ENCODE results near the gene FER1L5. TPM values are rescaled to one million over a fixed set of nuclear protein-coding genes. Genes with fewer than 3 reads are reported as not detected.

Gene FER1L5
- total and polyA plus RNA-seq, 9 of the 15 experiments (the other 6 are each of a cell fraction or from before 2014, with no cell fraction given), result 0.01 TPM; not detected in 6

DNA sequence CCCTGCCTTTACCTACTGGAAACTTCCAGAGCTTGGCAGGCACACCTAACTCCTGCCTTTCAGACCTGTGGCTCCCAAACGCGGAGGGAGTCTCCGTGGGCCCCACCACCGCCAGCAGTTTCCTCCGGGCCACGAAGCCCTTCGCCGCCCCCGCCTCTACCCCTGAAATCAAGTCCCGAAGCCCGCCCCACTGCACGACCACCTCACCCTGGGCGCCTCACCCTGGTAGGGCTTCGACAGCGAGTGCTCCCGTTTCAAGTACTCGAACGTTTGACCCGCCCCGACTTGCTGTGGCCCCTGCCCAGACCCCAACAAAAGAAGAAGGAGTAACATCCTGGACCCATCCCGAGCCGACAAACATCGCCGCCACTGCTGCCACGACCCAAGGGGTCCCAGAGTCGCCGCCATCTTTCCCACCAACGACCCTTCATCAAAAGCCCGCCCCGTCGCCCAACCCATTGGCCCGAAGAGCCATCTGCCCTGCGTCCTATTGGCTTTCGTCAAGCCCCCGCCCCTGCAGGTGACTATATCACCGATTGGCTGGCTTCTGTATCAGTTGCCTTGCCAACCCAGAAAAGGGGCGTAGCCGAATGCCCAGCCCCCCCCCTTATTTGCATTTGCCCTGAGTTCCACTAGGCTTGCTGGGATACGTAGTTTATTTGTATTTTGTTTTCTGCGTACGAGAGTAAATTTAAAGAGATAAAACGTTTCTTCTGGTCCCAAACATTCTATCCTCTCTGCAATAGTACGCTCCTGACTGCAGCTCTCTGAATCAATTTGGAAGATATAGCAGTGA, 97.3 kb downstream of the FER1L5 start, which contains the start of gene LMAN2L (continued):
- TF ChIP-seq, protein P1, sequence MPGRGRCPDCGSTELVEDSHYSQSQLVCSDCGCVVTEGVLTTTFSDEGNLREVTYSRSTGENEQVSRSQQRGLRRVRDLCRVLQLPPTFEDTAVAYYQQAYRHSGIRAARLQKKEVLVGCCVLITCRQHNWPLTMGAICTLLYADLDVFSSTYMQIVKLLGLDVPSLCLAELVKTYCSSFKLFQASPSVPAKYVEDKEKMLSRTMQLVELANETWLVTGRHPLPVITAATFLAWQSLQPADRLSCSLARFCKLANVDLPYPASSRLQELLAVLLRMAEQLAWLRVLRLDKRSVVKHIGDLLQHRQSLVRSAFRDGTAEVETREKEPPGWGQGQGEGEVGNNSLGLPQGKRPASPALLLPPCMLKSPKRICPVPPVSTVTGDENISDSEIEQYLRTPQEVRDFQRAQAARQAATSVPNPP (IDR thresholded peaks at IDR 0.05; ENCODE audit: borderline replicate concordance, insufficient read depth, insufficient read length), result no peak
- TF ChIP-seq TCF3 (CRISPR knock-in tag; IDR thresholded peaks at IDR 0.05), result no peak
- no peak for TF ChIP-seq ZNF23 (CRISPR knock-in tag; IDR thresholded peaks at IDR 0.05)
- TF ChIP-seq, protein P2, sequence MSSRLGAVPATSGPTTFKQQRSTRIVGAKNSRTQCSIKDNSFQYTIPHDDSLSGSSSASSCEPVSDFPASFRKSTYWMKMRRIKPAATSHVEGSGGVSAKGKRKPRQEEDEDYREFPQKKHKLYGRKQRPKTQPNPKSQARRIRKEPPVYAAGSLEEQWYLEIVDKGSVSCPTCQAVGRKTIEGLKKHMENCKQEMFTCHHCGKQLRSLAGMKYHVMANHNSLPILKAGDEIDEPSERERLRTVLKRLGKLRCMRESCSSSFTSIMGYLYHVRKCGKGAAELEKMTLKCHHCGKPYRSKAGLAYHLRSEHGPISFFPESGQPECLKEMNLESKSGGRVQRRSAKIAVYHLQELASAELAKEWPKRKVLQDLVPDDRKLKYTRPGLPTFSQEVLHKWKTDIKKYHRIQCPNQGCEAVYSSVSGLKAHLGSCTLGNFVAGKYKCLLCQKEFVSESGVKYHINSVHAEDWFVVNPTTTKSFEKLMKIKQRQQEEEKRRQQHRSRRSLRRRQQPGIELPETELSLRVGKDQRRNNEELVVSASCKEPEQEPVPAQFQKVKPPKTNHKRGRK (tag; IDR thresholded peaks at IDR 0.05), result no peak
- TF ChIP-seq XRCC3 (IDR thresholded peaks at IDR 0.05), result no peak
- peak; percentile 22; the same call in 1 of the 2 replicates for TF ChIP-seq CREB1 (IDR thresholded peaks at IDR 0.05)
- no peak; the same call in 1 of the 2 replicates for TF ChIP-seq CREB1 (CRISPR knock-in tag; IDR thresholded peaks at IDR 0.05)
- TF ChIP-seq TAF9B (IDR thresholded peaks at IDR 0.05; ENCODE audit: partially characterized antibody), result peak; percentile 68
- TF ChIP-seq MCM5 (IDR thresholded peaks at IDR 0.05; ENCODE audit: low read depth), result no peak
- peak; percentile 46; the same call in 1 of the 2 replicates for TF ChIP-seq MYC (IDR thresholded peaks at IDR 0.05; ENCODE audit: low read depth, low read length)
- no peak for TF ChIP-seq MYC (CRISPR knock-in tag; IDR thresholded peaks at IDR 0.05; ENCODE audit: borderline replicate concordance, low read depth)
- TF ChIP-seq ZNF253 (CRISPR knock-in tag; conservative IDR thresholded peaks at IDR 0.05), result no peak
- no peak for TF ChIP-seq DACH1 (IDR thresholded peaks at IDR 0.05; ENCODE audit: partially characterized antibody)
- no peak for TF ChIP-seq RBM14 (IDR thresholded peaks at IDR 0.05; ENCODE audit: borderline replicate concordance, insufficient read depth, low read depth, low read length)
- peak; percentile 86 for TF ChIP-seq NEUROD1 (IDR thresholded peaks at IDR 0.05; ENCODE audit: borderline replicate concordance, low read depth, low read length, partially characterized antibody)
- TF ChIP-seq NR2C1 (IDR thresholded peaks at IDR 0.05), result peak; percentile 64
- TF ChIP-seq NR2C1 (tag; IDR thresholded peaks at IDR 0.05), result peak; percentile 83
- TF ChIP-seq ZNF511 (CRISPR knock-in tag; IDR thresholded peaks at IDR 0.05), result peak; percentile 70; the same call in 1 of the 2 replicates
- TF ChIP-seq ATF1 (CRISPR knock-in tag; IDR thresholded peaks at IDR 0.05), result no peak
- peak; percentile 63; the same call in 1 of the 2 replicates for TF ChIP-seq ATF1 (tag; IDR thresholded peaks at IDR 0.05)
- TF ChIP-seq RFX1 (IDR thresholded peaks at IDR 0.05), result peak; percentile 97
- no peak for TF ChIP-seq U2AF2 (optimal IDR thresholded peaks at IDR 0.05; ENCODE audit: low read depth, low read length)
- peak; percentile 83 for TF ChIP-seq BMI1 (IDR thresholded peaks at IDR 0.05; ENCODE audit: low read length)
- TF ChIP-seq MAZ (CRISPR knock-in tag; conservative IDR thresholded peaks at IDR 0.05 in 1 of 2, IDR thresholded peaks at IDR 0.05 in 1 of 2), result peak in 1 of 2 experiments; percentile 60; a peak in 3 of 4 replicates
- TF ChIP-seq ARNT (IDR thresholded peaks at IDR 0.05), result peak in 1 of 2 experiments; percentile 22; a peak in 1 of 4 replicates
- TF ChIP-seq TEAD2 (tag; IDR thresholded peaks at IDR 0.05), result no peak
- peak; percentile 74 to 76 for TF ChIP-seq SIX5 (IDR thresholded peaks at IDR 0.05; ENCODE audit: borderline replicate concordance in 1 of 2, insufficient read depth in 1 of 2, low read depth in 1 of 2, low read length in 2 of 2)
